EL (cell line): Measurements from ENCODE around the gene JAG1.
A peak's percentile ranks its signal among the peaks of the same experiment; 100 is the strongest.

Experiments used
- DNase-seq: peaks from one replicate; pipeline ENCODE4 v3.0.0-alpha.2; 2016

The JAG1 gene

DNA sequence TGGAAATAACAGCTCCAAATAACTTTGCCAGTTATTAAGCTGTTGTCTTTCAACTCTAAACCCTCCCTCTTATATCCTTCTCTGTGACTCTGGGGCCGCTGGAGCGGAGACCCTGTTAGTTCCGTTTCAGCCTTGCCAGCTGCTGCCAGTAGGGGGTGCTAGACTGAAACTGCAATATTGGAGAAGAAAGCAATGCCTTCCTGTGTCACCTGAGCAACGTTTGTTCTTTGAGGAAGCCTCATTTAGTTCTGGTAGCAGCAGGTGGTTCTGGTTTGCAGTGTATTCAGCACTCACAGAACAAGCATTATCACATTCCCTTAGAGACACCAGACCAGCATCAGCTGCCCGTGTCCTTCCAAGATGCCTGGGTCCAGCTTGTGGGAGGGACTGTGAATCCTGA, 22.9 kb upstream of the JAG1 start:
- no peak for DNase-seq

DNA sequence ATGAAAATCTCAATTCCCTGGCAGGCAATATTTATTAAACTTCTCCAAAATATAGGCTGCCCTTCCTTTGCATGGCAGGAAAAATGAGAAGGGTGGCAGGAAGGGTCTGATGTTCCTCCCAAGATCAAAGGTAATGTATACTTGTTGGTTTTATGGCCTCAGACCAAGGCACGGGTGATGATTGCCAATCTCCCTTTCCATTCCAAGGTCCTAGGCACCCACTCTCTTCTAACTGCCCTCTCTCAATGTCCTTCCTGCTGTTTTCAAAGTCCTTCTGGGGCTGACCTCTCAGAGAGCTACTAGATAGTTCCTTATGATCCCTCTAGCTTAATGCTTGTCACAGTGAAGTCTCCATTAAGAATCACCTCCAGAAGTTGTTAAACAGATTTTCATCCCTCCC, 15.6 kb upstream of the JAG1 start:
- no peak for DNase-seq

DNA sequence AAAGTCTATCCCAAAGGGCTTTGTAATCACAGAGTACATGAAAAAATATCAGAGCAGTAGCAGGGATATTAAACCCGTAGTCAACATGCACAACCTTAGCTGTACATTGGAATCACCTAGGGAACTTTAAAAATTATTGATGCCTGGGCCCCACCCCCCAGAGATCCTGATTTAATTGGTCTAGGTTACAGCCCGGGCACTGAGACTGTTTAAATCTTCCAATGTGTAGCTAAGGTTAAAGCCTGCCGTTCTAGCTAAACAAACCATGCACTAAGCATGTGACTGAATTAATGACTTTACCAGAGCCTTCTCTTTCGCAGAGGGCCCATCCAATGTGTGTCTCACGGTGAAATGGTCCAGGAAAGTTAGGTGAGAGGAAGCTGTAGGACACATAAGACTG, 14.1 kb upstream of the JAG1 start:
- DNase-seq, result no peak

DNA sequence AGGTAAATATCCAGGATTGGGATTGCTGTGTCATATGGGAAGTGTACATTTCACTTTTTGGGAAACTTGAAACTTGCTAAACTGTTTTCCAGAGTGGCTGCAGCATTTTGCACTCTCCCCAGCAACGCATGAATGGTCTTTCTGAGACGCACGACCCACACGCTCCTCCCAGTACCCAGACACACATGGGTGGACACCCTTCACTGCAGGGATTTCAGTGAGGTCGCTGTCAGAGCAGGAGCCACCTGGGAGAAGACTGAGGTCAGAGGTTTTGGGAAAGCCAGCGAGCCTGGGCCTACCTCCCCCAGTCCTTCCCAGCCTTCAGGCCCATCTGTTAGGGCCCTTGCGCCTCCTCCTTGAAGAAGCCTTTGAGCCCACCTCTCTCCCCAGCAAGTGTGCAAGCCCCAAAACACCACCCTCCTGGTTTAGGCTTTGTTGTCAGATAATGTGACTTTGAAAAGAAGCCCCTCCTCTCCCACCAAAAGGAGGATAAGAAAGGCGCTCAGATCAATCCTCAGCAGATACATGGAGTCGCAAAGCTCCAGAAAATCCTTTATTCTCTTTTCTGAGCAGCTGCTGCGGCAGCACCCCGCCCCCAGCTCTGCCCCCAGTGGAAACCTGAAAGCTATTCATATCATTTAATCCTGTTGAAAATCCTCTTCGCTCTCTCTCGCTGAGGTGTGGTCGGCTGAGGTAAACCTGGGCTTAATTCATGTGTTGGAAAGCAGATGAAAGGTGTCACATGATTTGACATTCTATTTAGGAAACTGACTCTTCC, 12.7 kb upstream of the JAG1 start:
- DNase-seq, result no peak

DNA sequence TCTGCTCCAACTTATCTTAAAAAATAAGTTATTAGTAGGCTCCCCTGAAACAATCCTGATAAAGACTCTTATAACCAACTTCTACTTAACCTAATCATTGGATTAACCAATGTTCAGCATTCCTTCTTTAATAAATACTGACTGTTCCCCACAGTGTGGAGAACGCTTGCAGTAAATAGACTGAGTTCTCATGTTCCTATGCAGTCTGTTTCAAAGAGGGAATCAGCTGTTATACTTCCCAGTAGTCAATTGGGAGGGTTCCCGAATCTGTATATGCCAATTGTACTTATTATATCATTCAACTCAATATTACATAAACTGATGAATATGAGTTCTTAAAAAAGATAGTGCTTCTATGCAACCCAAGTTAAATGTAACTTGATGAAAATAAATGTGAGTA, 9.7 kb upstream of the JAG1 start:
- DNase-seq, result no peak

DNA sequence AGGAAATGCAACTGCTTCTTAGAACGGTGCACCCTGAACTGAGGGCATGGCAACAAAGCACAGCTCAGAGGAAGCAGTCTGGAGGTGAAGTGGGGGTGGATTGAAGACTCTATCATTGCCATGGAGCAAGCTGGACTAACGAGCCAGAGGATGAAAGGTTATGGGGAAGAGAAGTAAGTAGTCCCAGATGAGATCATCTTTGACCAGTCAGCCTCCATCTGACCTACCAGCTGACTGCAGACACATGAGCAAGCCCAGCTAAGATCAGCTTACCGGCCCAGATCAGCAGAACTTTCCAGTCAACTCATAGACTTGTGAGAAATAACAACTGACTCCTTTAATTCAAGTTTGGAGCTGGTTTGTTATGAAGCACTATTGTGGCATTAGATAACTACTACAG, 9.1 kb upstream of the JAG1 start:
- DNase-seq, result no peak

DNA sequence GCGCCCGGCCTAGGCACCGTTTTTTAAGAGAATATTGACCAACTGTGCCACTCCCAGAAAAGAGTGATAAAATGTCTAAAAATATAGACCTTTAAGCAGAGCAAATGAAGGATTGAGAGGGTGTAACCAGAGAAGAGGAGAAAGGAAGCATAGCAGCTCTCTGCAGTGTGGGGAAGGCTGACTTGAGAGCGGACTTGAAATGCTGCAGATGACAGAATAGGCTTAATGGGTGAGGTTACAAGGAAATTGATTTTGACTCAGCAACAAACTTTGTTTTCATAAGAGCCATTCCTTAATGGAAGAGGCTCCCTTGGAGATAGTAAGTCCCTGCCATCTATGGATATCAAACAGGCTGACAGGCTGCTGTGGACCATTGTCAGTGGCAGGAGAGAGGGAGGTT, 7.7 kb upstream of the JAG1 start:
- no peak for DNase-seq

DNA sequence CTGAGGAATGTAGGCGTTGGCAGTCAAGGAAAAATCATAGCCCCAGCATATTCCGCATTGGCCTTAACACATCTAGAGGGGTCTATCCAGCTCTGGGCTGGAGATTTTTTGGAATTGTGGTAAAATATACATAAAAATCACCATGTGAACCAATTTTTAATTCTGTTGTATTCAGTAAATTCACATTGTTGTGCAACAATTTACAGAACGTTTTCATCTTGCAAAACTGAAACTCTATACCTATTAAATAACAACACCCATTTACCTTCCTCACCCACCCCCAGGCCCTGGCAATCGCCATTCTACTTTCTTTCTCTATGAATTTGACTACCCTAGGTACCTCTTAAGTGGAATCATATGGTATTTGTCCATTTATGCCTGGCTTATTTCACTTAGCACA, 6.8 kb upstream of the JAG1 start:
- DNase-seq, result no peak

DNA sequence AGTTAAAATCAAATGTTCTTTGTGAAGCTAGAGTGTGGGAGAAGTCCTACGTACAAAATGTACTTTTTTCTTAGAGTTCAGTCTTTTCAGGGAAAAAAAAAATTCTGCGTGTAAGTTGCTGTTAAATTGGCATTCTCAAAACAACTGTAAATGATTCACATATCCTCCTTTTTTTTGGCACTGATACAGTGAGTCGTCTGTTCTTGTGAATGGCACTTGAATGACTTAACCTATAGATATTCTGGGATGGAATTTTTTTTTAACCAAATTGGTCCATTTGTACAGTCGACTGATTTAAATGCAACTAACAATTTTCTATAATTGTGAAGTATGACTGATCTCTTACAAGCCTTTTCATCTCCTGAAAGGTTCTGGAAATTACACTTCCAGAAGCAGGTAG, 5.5 kb upstream of the JAG1 start:
- DNase-seq, result peak; percentile 53

DNA sequence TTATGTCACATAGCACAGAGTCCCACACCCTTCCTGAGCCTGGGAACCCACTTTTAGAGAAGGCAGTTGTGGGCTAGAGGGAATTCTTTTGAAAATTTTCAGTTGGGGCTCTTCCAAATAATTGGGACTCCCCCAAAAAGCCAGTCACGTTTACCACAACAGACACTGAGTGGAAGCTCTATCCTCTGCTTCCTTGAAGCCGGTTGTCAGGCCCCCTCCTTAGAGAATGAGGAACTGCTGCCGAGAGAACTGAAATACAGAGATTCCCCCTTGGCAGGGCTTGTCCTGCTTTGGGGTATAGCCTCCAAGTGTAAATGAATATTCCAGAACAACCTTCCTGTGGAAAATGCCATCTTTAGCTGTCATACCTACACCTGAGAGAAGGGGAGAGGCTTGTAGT, 2.7 kb upstream of the JAG1 start:
- DNase-seq, result no peak

DNA sequence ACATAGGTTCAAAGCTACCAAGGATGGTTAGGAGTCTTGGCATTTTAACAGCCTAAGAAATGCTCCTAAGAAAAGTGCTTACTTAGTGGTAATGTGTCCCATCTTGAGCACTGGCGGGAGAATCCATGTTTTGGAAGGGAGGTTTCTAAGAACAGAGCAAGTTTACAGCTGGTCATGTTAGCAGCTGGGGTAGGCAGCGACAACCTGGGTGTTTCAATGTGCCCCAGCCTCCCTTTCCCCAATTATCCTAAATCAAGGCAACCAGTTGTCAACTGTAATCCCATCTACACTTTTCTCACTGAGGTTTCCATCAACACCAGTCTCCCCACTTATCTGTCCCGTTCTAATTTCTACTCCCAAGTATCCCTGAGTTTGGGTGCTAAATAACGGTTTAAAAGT, 1.6 kb upstream of the JAG1 start:
- no peak for DNase-seq

DNA sequence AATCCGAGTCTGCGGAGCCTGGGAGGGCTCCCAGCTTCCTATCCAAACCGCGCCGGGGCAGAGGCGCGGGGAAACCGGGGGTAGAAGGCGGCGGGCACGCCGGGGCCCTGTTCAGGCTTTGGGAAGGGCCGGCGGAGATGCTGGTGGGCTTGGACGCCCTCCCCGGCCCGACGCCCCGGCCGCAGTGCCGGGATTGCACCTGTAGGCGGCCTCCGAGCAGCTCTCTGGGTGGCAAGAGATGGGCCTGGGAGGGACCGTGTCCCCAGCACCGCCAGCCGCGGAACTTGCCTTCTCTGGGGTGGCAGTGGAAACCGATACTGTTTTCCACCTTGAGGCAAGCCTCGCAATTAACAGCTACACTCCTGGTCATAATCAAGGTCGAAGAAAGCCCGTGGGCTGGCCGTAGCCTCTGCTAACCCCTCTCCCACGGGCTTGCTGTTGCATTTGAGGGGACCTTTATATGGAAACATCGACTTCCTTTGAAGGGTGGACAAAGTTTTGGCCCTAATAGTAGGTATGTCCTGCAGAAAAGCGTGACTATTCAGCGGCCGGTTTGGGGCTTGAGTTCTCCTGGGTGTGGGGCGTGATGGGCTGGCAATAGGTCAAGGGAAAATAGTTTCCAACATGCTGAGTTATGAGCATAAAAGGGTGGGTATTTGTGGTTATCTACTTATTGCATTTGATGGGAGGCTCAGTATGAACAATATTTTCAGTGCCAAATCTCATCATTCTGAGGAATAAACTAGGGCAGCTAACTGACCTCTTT, 1.1 kb upstream of the JAG1 start:
- peak; percentile 77 for DNase-seq

DNA sequence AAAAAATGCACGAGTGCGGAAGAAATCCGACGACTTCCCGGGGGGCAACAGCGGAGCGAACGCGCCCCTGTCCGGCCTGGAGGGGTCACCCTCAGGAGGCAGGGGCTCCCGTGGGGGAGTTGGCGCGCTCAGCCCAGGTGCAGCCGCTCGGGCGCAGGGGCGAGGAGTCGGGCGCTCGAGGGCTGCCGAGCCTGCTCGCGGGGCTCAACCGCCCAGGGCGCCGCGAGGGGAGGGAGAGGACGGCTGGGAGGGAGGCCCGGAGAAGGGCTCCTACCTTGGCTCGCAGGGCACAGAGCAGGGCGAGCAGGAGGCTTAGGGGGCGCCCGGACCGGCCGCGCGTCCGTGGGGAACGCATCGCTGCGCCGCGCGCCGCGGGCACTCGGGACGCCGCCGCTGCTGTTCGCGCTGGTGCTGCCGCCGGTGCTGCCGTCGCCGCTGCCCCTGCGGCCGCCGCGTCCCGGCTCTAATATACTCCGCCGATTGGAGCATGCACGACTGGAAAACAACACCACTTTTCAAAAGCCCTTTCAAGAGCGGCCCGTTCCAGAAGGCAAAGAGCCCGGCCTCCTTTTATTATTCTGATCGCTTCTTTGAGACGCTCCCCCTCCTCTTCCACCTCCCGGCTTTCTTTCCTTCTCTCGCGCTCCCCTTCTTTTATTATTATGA, 490 bp downstream of the JAG1 start:
- DNase-seq, result peak; percentile 55

DNA sequence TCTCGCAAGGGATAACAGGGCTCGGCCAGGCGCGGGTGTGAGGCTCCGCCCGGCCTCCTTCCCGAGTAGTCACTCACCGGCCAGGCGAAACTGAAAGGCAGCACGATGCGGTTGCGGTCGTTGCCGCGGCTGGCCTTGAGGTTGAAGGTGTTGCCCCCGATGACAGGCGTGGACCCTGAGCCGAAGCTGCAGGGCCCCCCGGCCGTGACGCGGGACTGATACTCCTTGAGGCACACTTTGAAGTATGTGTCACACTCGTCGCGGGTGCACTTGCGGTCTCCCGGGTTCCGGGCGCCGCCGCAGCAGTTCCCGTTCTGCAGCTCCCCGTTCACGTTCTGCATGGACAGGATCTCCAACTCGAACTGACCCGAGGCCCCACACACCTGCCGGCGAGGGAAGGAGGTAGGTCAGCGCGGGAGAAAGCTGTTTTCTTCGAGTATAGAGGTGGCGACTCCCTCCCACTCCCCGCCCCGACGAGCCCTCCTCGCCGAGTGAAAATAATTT, 1.1 kb downstream of the JAG1 start:
- peak; percentile 70 for DNase-seq

DNA sequence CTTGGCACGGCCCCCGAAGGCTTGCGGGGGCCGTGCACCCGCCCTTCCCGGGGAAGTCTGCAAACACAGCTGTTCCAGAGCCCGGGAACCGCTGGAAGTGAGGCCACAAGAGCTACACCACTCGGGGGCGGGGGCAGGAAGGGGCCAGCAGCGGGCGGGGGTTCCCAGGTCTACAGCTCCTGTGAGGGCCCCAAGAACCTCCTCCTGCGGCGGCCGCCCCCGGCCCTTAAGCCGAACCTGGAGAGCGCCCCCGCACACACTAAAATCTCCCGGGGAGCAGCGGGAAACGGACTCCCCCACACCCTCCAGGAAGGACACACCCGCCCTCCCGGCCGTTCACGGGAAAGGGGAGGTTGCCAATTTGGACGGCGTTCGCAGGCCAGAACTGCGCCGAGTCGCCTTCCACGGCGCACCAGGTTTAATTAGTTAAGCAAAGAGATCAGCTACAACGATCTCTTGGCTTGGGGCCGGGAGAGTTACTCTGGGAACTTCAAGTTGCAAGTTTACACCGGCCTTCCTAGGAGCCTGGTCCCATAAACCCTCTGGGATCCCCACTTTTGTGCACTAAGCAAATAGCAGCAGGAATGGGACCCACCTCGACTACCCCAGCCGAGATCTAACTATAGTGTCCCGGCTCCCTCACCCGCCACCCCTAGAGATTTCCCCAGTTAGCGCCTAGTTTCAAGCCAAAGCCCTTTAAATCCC, 1.7 kb downstream of the JAG1 start:
- DNase-seq, result peak; percentile 65

DNA sequence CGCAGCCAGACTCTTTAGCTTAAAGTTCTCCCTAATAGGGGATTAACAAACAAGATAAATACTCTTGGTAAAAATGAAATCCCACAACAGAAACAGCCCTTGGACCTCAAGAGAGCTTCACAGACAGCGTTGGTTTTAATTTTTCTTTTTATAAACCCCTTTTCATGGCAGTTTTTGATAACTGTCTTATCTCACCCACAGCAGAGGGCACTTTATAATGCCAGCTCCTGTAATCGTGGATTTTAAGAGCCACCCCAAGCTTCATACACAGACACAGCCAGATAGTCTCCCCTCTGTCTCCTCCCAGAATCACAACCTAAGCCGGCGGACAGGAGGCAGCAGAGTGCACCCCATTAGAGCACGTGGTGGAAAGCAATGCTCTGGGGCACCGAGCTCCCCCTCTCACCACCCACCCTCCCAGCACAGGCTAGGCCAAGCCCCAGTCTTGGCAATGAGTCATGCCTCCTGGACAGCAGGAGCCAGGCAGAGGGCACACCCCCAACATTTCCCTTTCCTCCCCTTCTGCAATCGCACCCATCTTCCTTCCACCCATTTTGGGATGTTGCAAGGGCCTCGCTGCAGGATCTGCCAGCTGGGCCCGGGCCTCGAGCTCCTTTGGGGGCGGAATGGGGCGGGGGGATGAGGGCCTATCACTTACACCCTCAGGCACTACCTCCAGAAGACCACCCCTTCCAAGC, 2.4 kb downstream of the JAG1 start:
- peak; percentile 97 for DNase-seq

DNA sequence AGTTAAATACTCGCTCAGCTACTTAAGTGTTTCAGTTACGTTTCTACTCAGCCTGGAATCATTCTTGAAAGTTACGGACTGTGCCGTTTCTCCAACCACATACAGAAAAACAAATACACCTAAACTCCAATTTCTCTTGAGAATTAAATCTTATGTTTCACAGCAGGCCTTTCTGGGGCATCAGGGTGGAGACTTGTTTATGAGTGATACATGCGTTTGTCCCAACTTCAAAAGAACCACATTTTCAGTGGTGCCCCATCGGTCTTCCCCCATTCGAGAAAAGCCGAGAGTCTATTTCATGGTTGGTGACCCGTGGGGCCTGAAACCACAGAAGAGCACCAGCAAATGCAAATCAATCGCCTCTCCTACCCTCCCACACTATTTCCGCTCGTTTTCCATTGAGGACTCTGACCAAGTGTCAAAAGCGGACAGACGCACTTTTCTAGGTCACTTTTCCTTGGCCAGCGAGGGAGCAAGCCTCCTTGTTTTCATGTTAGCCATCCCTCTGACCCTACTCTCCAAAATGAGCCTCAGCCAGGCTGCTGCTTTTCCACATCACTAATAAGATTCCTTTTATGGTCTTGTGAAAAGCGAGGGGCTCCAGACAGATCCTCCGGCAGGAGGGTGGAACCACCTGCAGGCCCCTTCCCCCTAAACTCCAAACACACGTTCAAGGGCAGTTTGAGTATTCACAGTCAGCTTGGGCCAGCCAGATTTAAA, 3.1 kb downstream of the JAG1 start:
- DNase-seq, result no peak

DNA sequence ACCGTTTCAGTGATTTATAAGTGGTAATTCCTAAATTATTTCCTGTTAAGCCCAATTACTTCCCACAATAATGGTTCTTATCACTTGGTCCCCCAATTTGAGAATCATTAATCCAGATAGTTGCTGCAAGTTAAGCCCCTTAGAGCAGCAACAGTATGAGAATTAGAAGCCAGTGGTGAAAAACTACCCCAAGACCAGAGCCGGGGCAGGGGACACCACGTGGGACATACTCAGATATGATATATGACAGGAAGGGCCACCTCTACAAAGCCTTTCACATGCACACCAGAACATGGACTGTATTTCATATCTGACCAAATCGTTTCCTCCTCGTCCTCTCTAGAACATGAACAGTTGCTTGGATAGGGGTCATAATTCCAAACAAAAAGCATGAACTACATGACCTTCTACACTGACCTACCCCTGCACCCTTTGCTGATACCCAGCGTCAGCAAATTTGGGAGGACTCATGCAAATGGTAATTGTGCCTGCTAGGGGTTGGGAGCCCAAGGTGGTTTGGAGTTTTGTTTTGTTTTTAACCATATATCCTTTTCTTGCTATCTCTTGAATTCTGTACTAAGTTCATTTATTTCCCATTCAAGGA, 3.9 kb downstream of the JAG1 start:
- no peak for DNase-seq

DNA sequence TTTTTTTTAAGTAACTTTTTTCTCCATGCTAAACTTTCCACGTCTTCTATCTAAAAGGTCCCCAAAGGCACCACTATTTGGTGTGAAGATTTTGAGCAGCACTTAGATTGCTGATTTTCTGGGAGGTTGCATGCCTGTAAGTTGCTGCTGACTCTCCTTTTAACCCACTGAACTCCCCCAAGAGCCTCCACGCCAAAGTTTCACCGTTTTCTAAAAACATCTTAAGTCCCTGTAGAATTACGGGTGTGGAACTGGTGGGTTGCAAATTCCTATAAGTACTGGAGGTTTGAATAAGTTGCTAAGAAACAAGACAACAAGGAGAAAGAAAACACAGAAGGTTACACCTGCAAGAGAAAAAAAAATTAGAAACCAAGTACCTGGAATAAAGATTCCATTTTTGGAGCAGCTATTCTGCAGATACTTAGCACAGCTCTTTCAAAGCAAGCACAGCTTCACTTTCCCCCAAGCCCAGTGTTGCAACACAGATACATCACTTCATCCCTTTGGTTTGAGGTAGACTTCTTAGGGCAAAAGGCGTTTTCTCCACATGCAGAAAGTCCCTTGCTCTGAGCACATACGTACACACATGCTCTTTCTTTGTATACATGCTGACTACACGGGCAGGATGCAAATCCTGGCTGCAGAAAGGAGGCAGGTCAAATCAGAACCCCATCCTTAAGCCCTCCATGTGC, 5.0 kb downstream of the JAG1 start:
- DNase-seq, result no peak

DNA sequence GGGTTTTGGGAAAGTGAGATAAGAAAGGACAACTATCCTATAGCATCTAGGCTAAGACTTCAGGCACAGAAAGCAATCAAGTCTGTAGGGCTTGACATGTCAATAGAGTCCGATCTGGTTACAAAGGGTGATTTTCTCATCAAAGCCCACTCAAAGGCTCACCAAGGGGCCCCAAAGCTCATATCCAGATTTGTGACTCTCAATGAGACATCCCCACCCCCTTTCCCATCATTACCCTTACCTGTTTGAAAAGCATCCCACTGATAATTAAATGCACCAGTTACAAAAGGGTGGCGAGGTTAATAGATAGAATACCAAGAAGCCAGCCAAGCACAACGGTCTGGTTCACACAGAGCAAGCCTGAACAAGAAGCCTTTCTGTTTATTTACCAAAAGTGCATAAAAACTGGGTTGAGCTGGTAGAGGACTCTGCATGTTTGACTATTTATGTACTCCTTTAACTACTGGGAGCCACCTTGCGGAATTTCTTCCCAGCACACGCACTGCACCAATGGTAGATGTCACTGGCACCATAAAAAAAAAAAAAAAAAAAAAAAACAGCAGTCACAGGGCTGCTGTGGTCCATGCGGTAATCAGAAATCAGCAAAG, 6.1 kb downstream of the JAG1 start:
- DNase-seq, result no peak

DNA sequence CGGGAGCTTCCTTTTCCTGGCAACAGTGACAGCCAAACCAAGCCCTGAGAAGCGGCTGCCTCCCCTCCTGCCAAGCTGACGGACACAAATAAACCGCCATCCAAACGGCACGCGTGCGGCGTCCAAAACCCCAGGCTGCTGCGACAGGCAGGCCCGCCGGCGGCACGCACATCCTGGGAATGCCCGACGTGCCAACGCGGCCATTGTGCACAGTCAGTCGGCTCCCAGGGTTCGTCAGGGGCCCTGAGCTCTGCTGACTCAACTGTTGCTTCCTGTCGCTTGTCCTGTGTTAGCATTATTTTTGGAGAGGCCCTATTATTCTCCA, 6.8 kb downstream of the JAG1 start:
- DNase-seq, result no peak
